HEK293 (cell line): ENCODE results near the gene IKZF1.

ENCODE experiments used
- CTCF ChIA-PET: fragments of 350-600 bp; formaldehyde crosslinking; extraction: SDS; loops from one replicate; lab custom pipeline; 2021; ENCODE audit warnings: antibody characterized with exemption; lab: Yijun Ruan, JAX
- POLR2A ChIA-PET: fragments of 300-600 bp; formaldehyde crosslinking; extraction: SDS; loops from one replicate; lab custom pipeline; 2020; ENCODE audit warnings: antibody characterized with exemption, inconsistent platforms; lab: Yijun Ruan, JAX
- H3K27ac ChIP-seq: fragments of 200-500 bp; sonication (Bioruptor generic); 2 replicates; pipeline ENCODE4 v1.5.1; 2014; ENCODE audit warnings: low read depth, low read length, control low read depth, inconsistent platforms; ENCODE audit errors: extremely low read depth
- H3K36me3 ChIP-seq, 2 experiments: fragments of 200-500 bp in 1 of 2; sonication (Bioruptor generic) in 1 of 2; 1 replicate in 1 of 2; 2 replicates in 1 of 2; pipeline ENCODE4 v1.5.1; 2014 to 2017; ENCODE audit warnings: inconsistent platforms in 2 of 2, low read length in 2 of 2; ENCODE audit not compliant: control insufficient read depth in 2 of 2, insufficient read depth in 1 of 2
- H3K4me1 ChIP-seq: fragments of 200-500 bp; sonication (Bioruptor generic); 2 replicates; pipeline ENCODE4 v1.5.1; 2014; ENCODE audit warnings: mild to moderate bottlenecking, low read length, inconsistent platforms; ENCODE audit not compliant: control insufficient read depth, insufficient read depth
- H3K4me3 ChIP-seq: 2 replicates; pipeline ENCODE4 v1.5.1; 2011; ENCODE audit warnings: low read depth, mild to moderate bottlenecking, control low read depth, low read length, moderate library complexity
- H3K9me3 ChIP-seq: fragments of 200-500 bp; sonication (Bioruptor generic); 2 replicates; pipeline ENCODE4 v1.5.1; 2014; ENCODE audit warnings: low read depth, low read length, inconsistent platforms; ENCODE audit not compliant: control insufficient read depth, insufficient read depth
- MEIS1 ChIP-seq: sonication (generic); formaldehyde crosslinking; IDR thresholded peaks from 2 replicates; pipeline ENCODE4 v1.8.1; 2022; ENCODE audit warnings: missing genetic modification reagents, mild to moderate bottlenecking, borderline replicate concordance
- MYNN ChIP-seq: fragments of 450-650 bp; formaldehyde crosslinking; IDR thresholded peaks from 2 replicates; pipeline ENCODE4 v1.5.1; 2016; ENCODE audit warnings: missing biosample characterization, missing genetic modification characterization, borderline replicate concordance
- PRDM1 ChIP-seq: fragments of 450-650 bp; formaldehyde crosslinking; IDR thresholded peaks from 2 replicates; pipeline ENCODE4; 2016; ENCODE audit warnings: missing biosample characterization, missing genetic modification characterization
- SCRT2 ChIP-seq: fragments of 450-650 bp; formaldehyde crosslinking; IDR thresholded peaks from 2 replicates; pipeline ENCODE4 v1.5.1; 2016; ENCODE audit warnings: missing biosample characterization, missing genetic modification characterization
- ZBTB21 ChIP-seq: fragments of 450-650 bp; formaldehyde crosslinking; IDR thresholded peaks from 2 replicates; pipeline ENCODE4 v1.5.1; 2017; ENCODE audit warnings: missing biosample characterization, missing genetic modification characterization
- ZBTB44 ChIP-seq: fragments of 450-650 bp; IDR thresholded peaks from 2 replicates; pipeline ENCODE4 v1.5.1; 2018; ENCODE audit warnings: missing biosample characterization, mild to moderate bottlenecking, missing genetic modification characterization
- ZBTB49 ChIP-seq: fragments of 450-650 bp; formaldehyde crosslinking; IDR thresholded peaks from 2 replicates; pipeline ENCODE4 v1.5.1; 2016; ENCODE audit warnings: missing biosample characterization, missing genetic modification characterization, low read depth
- ZBTB6 ChIP-seq: fragments of 450-650 bp; formaldehyde crosslinking; IDR thresholded peaks from 2 replicates; pipeline ENCODE4 v1.5.1; 2017; ENCODE audit warnings: missing biosample characterization, missing genetic modification characterization
- ZNF16 ChIP-seq: fragments of 450-650 bp; formaldehyde crosslinking; IDR thresholded peaks from 2 replicates; pipeline ENCODE4 v1.5.1; 2016; ENCODE audit warnings: low read depth, missing biosample characterization, missing genetic modification characterization
- ZNF175 ChIP-seq: fragments of 450-650 bp; formaldehyde crosslinking; IDR thresholded peaks from 2 replicates; pipeline ENCODE4 v1.5.1; 2016; ENCODE audit warnings: missing biosample characterization, missing genetic modification characterization
- ZNF18 ChIP-seq: fragments of 450-650 bp; formaldehyde crosslinking; IDR thresholded peaks from 2 replicates; pipeline ENCODE4 v1.5.1; 2016; ENCODE audit warnings: missing biosample characterization, missing genetic modification characterization
- ZNF214 ChIP-seq: fragments of 450-650 bp; formaldehyde crosslinking; IDR thresholded peaks from 2 replicates; pipeline ENCODE4 v1.5.1; 2017; ENCODE audit warnings: missing biosample characterization, mild to moderate bottlenecking, missing genetic modification characterization, borderline replicate concordance
- ZNF239 ChIP-seq: fragments of 450-650 bp; formaldehyde crosslinking; IDR thresholded peaks from 2 replicates; pipeline ENCODE4 v1.5.1; 2016; ENCODE audit warnings: missing biosample characterization, missing genetic modification characterization
- ZNF24 ChIP-seq: fragments of 450-650 bp; formaldehyde crosslinking; IDR thresholded peaks from 2 replicates; pipeline ENCODE4 v1.5.1; 2016; ENCODE audit warnings: missing biosample characterization, missing genetic modification characterization
- ZNF354C ChIP-seq: fragments of 450-650 bp; formaldehyde crosslinking; IDR thresholded peaks from 2 replicates; pipeline ENCODE4 v1.5.1; 2016; ENCODE audit warnings: missing biosample characterization, missing genetic modification characterization, low read depth, borderline replicate concordance
- ZNF394 ChIP-seq: fragments of 450-650 bp; formaldehyde crosslinking; IDR thresholded peaks from 2 replicates; pipeline ENCODE4 v1.5.1; 2016; ENCODE audit warnings: missing biosample characterization, missing genetic modification characterization, mild to moderate bottlenecking, moderate library complexity, borderline replicate concordance
- ZNF555 ChIP-seq: fragments of 450-650 bp; formaldehyde crosslinking; conservative IDR thresholded peaks from 2 replicates; pipeline ENCODE4 v1.5.1; 2017; ENCODE audit warnings: missing biosample characterization, mild to moderate bottlenecking, missing genetic modification characterization, inconsistent platforms
- ZNF600 ChIP-seq: fragments of 450-650 bp; formaldehyde crosslinking; IDR thresholded peaks from 2 replicates; pipeline ENCODE4 v1.5.1; 2016; ENCODE audit warnings: missing biosample characterization, missing genetic modification characterization
- ZNF610 ChIP-seq: fragments of 450-650 bp; formaldehyde crosslinking; IDR thresholded peaks from 2 replicates; pipeline ENCODE4 v1.5.1; 2016; ENCODE audit warnings: missing biosample characterization, missing genetic modification characterization, borderline replicate concordance
- ZNF677 ChIP-seq: fragments of 450-650 bp; IDR thresholded peaks from 2 replicates; pipeline ENCODE4 v1.5.0; 2018; ENCODE audit warnings: missing biosample characterization, mild to moderate bottlenecking, missing genetic modification characterization, moderate library complexity
- ZNF707 ChIP-seq: fragments of 450-650 bp; formaldehyde crosslinking; IDR thresholded peaks from 2 replicates; pipeline ENCODE4 v1.5.1; 2016; ENCODE audit warnings: missing biosample characterization, missing genetic modification characterization
- ZNF76 ChIP-seq: fragments of 450-650 bp; formaldehyde crosslinking; IDR thresholded peaks from 2 replicates; pipeline ENCODE4; 2016; ENCODE audit warnings: low read depth, missing biosample characterization, missing genetic modification characterization, borderline replicate concordance
- ZNF776 ChIP-seq: fragments of 450-650 bp; formaldehyde crosslinking; IDR thresholded peaks from 2 replicates; pipeline ENCODE4 v1.5.0; 2017; ENCODE audit warnings: missing biosample characterization, missing genetic modification characterization, borderline replicate concordance
- ZNF843 ChIP-seq: fragments of 450-650 bp; formaldehyde crosslinking; IDR thresholded peaks from 2 replicates; pipeline ENCODE4 v1.5.1; 2016; ENCODE audit warnings: missing biosample characterization, missing genetic modification characterization

The IKZF1 gene

GRCh38 chr7:50446542-50446960, 142.0 kb downstream of the IKZF1 start (continued):
- TF ChIP-seq ZNF843 (tag by site-specific recombination): 0 out of 2 replicates have a peak, but pooled peaks have one; percentile 42
- TF ChIP-seq ZBTB49: no peak
- no peak for TF ChIP-seq ZNF354C
- TF ChIP-seq ZNF610: no peak
- TF ChIP-seq ZNF394 (tag by site-specific recombination): no peak
- TF ChIP-seq MEIS1 (CRISPR knock-in tag): no peak
- no peak; the same call in 1 of the 2 replicates for TF ChIP-seq ZNF24
- peak; percentile 63; the same call in 1 of the 2 replicates for TF ChIP-seq SCRT2 (tag by site-specific recombination)
- no peak for TF ChIP-seq ZNF16 (tag by site-specific recombination)

- POLR2A ChIA-PET: no interaction called here
- CTCF ChIA-PET: no interaction called here
- TF ChIP-seq ZNF707 (tag by site-specific recombination) (no peak), ZNF776 (tag by site-specific recombination) (no peak), ZNF76 (tag by site-specific recombination) (no peak), PRDM1 (tag by site-specific recombination) (peak; percentile 16; the same call in 1 of the 2 replicates)
- H3K27ac ChIP-seq: no peak overlapping the region
- H3K9me3 ChIP-seq: no peaks in the 10 kb centered on the region
- peaks cover 12% of the 10 kb centered on the region for H3K4me1 ChIP-seq
- H3K36me3 ChIP-seq: peaks cover 18 to 38% of the 10 kb centered on the region in 2 experiments
- peak overlapping the region; percentile 95; the same call in 1 of the 2 replicates for H3K4me3 ChIP-seq
Observed at GRCh38 chr7:50448823-50449222, 144.3 kb downstream of the IKZF1 start.

- Histone ChIP-seq H3K4me1 (peaks cover 12% of the 10 kb centered on the region), H3K9me3 (no peaks in the 10 kb centered on the region), H3K27ac (peak overlapping the region; percentile 78; the same call in 1 of the 2 replicates), H3K36me3 (peaks cover 12 to 31% of the 10 kb centered on the region in 2 experiments; a peak in 2 of 3 replicates), H3K4me3 (peak overlapping the region; percentile 95)
- CTCF ChIA-PET: interaction anchor here (0.6 to 0.7 kb wide), 3 partner anchors 8 to 712 kb away, joined by 3 read pairs; no protein-coding TSS in a partner anchor
- TF ChIP-seq ZNF214 (tag by site-specific recombination) (no peak), ZBTB6 (peak; percentile 89), MYNN (tag by site-specific recombination) (no peak), ZNF600 (tag by site-specific recombination) (no peak), ZNF677 (tag by site-specific recombination) (peak; percentile 84), ZBTB21 (tag by site-specific recombination) (no peak), ZNF555 (no peak), ZNF18 (no peak), ZNF239 (no peak), ZNF175 (tag by site-specific recombination) (no peak), ZBTB44 (tag by site-specific recombination) (no peak)
- POLR2A ChIA-PET: interaction anchor here (1.2 kb wide), 1 partner anchor 16 kb away, joined by 3 read pairs; no protein-coding TSS in a partner anchor
Observed at GRCh38 chr7:50449501-50449880, 145.0 kb downstream of the IKZF1 start.
